DMS114 treated with DMSO at 0.1 percent for 48 hours (cell line): Measurements from ENCODE around the gene SPATA13.

Experiments
- DNase-seq: peaks from one replicate; lab custom pipeline; 2025; ENCODE audit not compliant: unreplicated experiment; lab: John Stamatoyannopoulos, UW

SPATA13 gene

DNA sequence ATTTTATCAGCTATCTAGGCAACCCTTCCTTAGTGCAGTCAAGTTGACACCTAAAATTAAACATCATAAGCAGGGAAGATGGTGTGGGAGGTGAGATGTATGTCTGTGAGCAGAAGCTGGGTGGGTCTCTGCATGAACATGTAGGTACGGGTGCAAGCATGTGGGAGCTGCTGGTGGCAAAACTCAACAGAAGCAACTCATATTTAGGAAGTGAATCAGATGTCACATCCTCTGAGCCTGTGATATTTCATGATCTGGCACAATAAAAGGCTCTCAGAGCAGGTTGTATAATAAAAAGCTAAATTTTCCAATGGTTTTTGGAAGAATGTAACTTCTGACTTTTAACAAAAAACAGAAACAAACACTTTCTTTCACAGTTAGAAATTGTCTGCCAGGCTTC is 193.2 kb downstream of the SPATA13 start:
- no peak for DNase-seq

- DNase-seq, result no peak
Measured at GRCh38 chr13:24355103-24355502, 194.6 kb downstream of the SPATA13 start.

- no peak for DNase-seq
Measured at GRCh38 chr13:24356270-24356669, 195.8 kb downstream of the SPATA13 start.
